ENCODE measurements around the gene NAP1L4. TPM values are rescaled to one million over a fixed set of nuclear protein-coding genes. Genes with fewer than 3 reads are reported as not detected.

The NAP1L4 gene
- total RNA-seq, 2 experiments from 2014 or later: 346 to 363 TPM

DNA sequence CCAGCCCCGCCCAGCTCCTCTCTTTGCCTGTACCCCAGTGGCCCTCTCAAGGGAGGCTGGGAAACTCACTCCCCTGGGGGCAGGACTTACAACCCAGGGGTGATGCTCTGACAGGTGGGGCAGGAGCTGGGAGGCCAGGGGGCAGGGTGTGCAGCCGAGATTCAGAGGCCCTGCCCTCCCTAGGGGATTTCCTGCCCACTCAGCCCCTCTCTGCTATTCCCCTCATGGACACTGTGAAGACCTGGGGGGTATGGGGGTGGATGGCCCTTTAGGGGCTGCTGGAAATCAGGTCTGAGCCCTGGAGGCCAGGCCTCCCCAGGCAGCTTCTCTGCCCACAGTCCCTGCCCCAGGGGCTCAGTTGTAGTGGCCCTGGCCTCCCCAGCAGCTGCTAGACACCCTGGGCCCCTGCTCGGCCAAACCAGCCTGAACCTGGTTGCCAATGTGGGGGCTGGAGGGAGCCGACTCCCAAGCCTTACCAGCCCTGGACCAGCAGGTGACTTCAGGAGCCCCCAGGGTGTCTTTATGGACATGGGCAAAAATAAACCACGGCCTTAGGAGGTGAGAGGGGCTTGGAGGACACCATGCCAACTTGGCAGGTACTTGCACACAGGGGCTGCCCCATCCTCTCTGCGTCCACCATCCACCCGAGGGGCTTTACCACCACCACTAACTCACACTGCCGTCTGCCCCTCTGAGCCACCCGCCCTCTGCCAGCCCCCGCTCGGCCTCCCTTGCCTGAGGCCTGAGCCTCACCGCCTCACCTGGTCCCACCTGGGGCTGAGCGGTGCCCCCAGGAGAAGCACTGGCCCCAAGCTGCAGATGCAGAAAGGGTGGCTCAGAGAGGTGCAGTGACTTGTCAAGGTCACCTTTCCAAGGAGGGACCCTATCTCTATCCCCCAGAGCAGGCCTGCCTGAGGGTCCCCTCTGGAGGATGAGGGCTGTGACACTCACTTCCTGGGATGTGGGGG, 60.1 kb downstream of the NAP1L4 start:
- POLR2A ChIA-PET: interaction anchor here (0.7 to 2.1 kb wide), 3 partner anchors 10 to 60 kb away, joined by 3 to 5 read pairs (median 4); partner anchors contain the start of gene NAP1L4
- H3K4me3 Mint-ChIP-seq: no peak overlapping the region
- H3K27me3 Mint-ChIP-seq: peaks cover 24% of the 10 kb centered on the region
- H3K36me3 Mint-ChIP-seq: no peaks in the 10 kb centered on the region
- ATAC-seq (ENCODE audit: low read depth): no peak
- H3K9me3 Mint-ChIP-seq: no peaks in the 10 kb centered on the region
- peak overlapping the region; percentile 56 for H3K27ac Mint-ChIP-seq
- DNase-seq: no peak
- H3K4me1 Mint-ChIP-seq: peaks cover 32% of the 10 kb centered on the region

DNA sequence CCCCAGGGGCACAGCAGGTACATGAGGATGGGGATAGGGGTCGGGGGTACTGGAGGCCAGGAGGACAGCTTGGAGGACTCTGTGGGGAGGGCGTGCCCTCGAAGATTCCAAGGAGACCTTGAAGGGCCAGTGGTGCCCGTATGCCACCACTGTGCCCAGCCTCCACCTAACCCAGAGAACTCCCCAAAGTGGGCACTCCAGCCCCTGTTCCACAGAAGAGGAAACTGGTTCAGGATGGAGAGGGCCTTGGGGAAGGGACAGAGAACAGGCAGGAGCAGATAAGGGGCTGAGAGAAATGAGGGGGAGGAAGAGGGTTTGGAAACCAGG, 60.7 kb downstream of the NAP1L4 start:
- no peak overlapping the region for H3K4me3 Mint-ChIP-seq

GRCh38 chr11:2930704-2931419, 61.3 kb downstream of the NAP1L4 start:
- no peaks in the 10 kb centered on the region for H3K9me3 Mint-ChIP-seq
- peaks cover 32% of the 10 kb centered on the region for H3K4me1 Mint-ChIP-seq
- H3K36me3 Mint-ChIP-seq: no peaks in the 10 kb centered on the region
- peak overlapping the region; percentile 85 for H3K4me3 Mint-ChIP-seq
- H3K27ac Mint-ChIP-seq: peak overlapping the region; percentile 71
- POLR2A ChIA-PET: interaction anchor here (2.1 to 3.7 kb wide), 5 partner anchors 17 to 397 kb away, joined by 5 to 21 read pairs (median 10); a partner anchor contains a TSS
- H3K27me3 Mint-ChIP-seq: peaks cover 25% of the 10 kb centered on the region
- peak; percentile 20 for ATAC-seq (ENCODE audit: low read depth)
- DNase-seq: peak; percentile 71

More for the DNA sequence above, 60.7 kb downstream of the NAP1L4 start:
- ATAC-seq (ENCODE audit: low read depth): no peak
- POLR2A ChIA-PET: interaction anchor here (0.7 to 2.1 kb wide), 2 partner anchors 10 to 16 kb away, joined by 3 to 5 read pairs; no protein-coding TSS in a partner anchor
- no peaks in the 10 kb centered on the region for H3K9me3 Mint-ChIP-seq
- H3K36me3 Mint-ChIP-seq: no peaks in the 10 kb centered on the region
- H3K27ac Mint-ChIP-seq: no peak overlapping the region
- no peak for DNase-seq
- H3K4me1 Mint-ChIP-seq: peaks cover 32% of the 10 kb centered on the region
- peaks cover 25% of the 10 kb centered on the region for H3K27me3 Mint-ChIP-seq

GRCh38 chr11:2929950-2930703, 62.0 kb downstream of the NAP1L4 start:
- DNase-seq (no peak), ATAC-seq (ENCODE audit: low read depth) (peak; percentile 8)
- Mint-ChIP-seq H3K9me3 (no peaks in the 10 kb centered on the region), H3K4me1 (peaks cover 32% of the 10 kb centered on the region), H3K27me3 (peaks cover 25% of the 10 kb centered on the region), H3K4me3 (peak overlapping the region; percentile 85), H3K27ac (peak overlapping the region; percentile 71), H3K36me3 (no peaks in the 10 kb centered on the region)
- POLR2A ChIA-PET: interaction anchor here (2.1 to 3.7 kb wide), 5 partner anchors 17 to 397 kb away, joined by 5 to 21 read pairs (median 10); a partner anchor contains a TSS

GRCh38 chr11:2929531-2929949, 62.6 kb downstream of the NAP1L4 start:
- ATAC-seq (ENCODE audit: low read depth): no peak
- peaks cover 25% of the 10 kb centered on the region for H3K27me3 Mint-ChIP-seq
- peak overlapping the region; percentile 85 for H3K4me3 Mint-ChIP-seq
- H3K36me3 Mint-ChIP-seq: no peaks in the 10 kb centered on the region
- peak overlapping the region; percentile 56 for H3K27ac Mint-ChIP-seq
- H3K9me3 Mint-ChIP-seq: no peaks in the 10 kb centered on the region
- H3K4me1 Mint-ChIP-seq: peaks cover 32% of the 10 kb centered on the region
- POLR2A ChIA-PET: interaction anchor here (1.2 to 3.7 kb wide), 5 partner anchors 9 to 396 kb away, joined by 4 to 21 read pairs (median 10); a partner anchor contains a TSS
- no peak for DNase-seq

- Mint-ChIP-seq H3K4me1 (peaks cover 31% of the 10 kb centered on the region), H3K27ac (peak within 1 kb of the TSS; percentile 56), H3K4me3 (peak within 1 kb of the TSS; percentile 85), H3K36me3 (no peaks in the 10 kb centered on the region), H3K9me3 (no peaks in the 10 kb centered on the region), H3K27me3 (peaks cover 25% of the 10 kb centered on the region)
- POLR2A ChIA-PET: interaction anchor here (1.2 to 3.7 kb wide), 6 partner anchors 9 to 395 kb away, joined by 4 to 21 read pairs (median 8); a partner anchor contains a TSS
- peak; percentile 35 for ATAC-seq (ENCODE audit: low read depth)
- peak; percentile 69 for DNase-seq
Measured at GRCh38 chr11:2928605-2929530, 63.3 kb downstream of the NAP1L4 start, which contains the start of gene PHLDA2. Gene PHLDA2, minus strand, starts transcription at chr11:2929420. Its CDS starts 56 bp downstream, at chr11:2929364.

DNA sequence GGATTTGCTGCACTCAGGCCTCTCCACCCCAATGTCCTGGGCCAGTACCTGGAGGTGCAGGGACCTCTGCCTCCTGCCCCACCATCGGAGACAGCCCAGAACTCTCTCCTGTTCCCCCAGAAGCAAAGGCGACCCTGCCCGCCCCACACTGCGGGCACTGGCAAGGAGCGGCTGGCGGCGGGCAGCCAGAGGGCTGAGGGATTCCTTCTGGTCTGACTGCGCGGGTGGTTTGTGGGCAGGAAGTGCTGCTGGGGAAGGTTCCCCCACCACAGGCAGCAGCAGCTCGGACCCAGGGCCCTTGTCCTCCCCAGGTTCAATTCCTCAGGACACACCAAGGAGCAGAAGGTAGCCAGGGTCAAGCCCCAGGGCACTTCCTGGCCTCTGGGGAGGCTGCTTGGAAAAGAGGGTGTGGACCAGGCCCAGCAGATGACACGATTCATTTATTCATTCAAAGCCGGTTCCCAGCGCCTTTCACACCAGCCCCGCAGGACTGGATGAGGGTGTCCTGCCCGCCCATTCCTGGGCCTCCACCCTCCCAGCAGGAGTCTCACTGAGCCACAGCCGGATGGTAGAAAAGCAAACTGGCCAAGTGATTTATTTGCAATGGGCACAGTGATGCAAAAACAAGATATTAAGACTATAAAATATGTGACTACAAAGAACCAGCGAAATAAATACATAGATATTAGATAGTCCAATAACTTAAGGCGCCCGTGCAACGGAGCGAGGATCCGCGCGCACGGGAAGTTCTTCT, 64.1 kb downstream of the NAP1L4 start:
- Mint-ChIP-seq H3K27me3 (peaks cover 25% of the 10 kb centered on the region), H3K4me1 (peaks cover 23% of the 10 kb centered on the region), H3K27ac (no peak overlapping the region), H3K9me3 (no peaks in the 10 kb centered on the region), H3K36me3 (no peaks in the 10 kb centered on the region), H3K4me3 (peak overlapping the region; percentile 52)
- no peak for ATAC-seq (ENCODE audit: low read depth)
- no peak for DNase-seq
- POLR2A ChIA-PET: interaction anchor here (1.2 to 3.7 kb wide), 5 partner anchors 8 to 395 kb away, joined by 4 to 21 read pairs (median 10); a partner anchor contains a TSS

GRCh38 chr11:2927121-2927800, 64.9 kb downstream of the NAP1L4 start:
- Mint-ChIP-seq H3K4me3 (no peak overlapping the region), H3K27me3 (peaks cover 25% of the 10 kb centered on the region), H3K9me3 (no peaks in the 10 kb centered on the region), H3K27ac (no peak overlapping the region), H3K36me3 (no peaks in the 10 kb centered on the region), H3K4me1 (peaks cover 18% of the 10 kb centered on the region)
- POLR2A ChIA-PET: interaction anchor here (0.7 to 3.7 kb wide), 2 partner anchors 35 kb away, joined by 4 to 21 read pairs; no protein-coding TSS in a partner anchor
- ATAC-seq (ENCODE audit: low read depth) (no peak), DNase-seq (no peak)

DNA sequence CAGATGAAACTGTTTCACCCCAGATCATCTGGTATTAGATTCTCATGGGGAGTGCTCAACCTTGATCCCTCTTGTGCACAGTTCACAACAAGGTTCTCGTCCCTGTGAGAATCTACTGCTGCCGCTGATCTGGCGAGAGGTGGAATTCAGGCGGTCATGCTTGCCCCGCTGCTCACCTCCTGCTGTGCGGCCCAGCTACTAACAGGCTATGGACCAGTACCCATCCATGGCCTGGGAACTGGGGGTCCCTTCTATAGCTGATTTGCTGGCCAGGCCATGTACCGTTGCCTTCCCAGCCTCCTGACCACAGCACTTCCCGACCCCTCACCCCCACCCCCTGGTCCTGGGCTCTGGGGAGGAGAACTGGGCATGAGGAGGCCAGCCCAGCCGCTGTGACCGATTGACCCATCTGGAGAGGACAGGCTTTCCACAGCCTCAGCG, 65.5 kb downstream of the NAP1L4 start:
- ATAC-seq (ENCODE audit: low read depth): no peak
- H3K4me3 Mint-ChIP-seq: no peak overlapping the region
- DNase-seq: no peak
- POLR2A ChIA-PET: interaction anchor here (0.7 kb wide), 1 partner anchor 34 kb away, joined by 4 read pairs; no protein-coding TSS in a partner anchor
- H3K27me3 Mint-ChIP-seq: peaks cover 25% of the 10 kb centered on the region
- no peaks in the 10 kb centered on the region for H3K36me3 Mint-ChIP-seq
- no peak overlapping the region for H3K27ac Mint-ChIP-seq
- H3K4me1 Mint-ChIP-seq: peaks cover 18% of the 10 kb centered on the region
- H3K9me3 Mint-ChIP-seq: no peaks in the 10 kb centered on the region

DNA sequence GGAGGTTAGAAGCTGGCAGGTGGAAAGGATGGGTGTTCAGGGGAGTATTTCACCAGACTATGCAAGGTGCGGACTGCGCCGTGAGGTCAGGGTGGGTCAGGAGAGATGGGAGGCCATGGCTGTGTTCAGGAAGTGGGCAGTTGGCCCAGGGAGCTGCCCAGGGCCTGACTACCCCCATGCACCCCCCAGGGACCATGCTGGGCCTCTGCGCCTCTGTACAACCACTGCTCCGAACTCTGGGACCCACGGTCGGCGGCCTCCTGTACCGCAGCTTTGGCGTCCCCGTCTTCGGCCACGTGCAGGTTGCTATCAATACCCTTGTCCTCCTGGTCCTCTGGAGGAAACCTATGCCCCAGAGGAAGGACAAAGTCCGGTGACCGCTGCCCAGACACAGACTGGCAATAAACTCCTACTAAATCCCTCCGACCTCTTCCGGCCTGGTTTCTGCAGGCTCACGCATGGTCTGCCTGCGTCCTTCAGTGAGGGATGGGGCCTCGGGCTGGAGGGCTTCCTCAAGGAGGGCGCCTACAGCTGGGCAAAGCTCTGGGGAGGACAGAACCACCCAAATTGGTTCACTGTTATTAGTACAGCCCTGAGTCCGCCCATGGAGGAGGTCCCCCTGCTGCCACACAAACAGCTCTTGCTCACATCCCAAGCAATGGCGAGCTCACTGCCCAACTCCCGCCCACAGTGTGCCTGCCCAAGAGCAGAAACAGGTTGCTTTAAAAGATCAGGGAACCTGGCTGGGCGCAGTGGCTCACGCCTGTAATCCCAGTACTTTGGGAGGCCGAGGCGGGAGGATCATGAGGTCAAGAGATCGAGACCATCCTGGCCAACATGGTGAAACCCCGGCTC, 67.1 kb downstream of the NAP1L4 start:
- Mint-ChIP-seq H3K36me3 (no peaks in the 10 kb centered on the region), H3K27ac (no peak overlapping the region), H3K4me1 (peaks cover 14% of the 10 kb centered on the region), H3K9me3 (no peaks in the 10 kb centered on the region), H3K27me3 (peaks cover 21% of the 10 kb centered on the region), H3K4me3 (no peak overlapping the region)
- no peak for DNase-seq
- no peak for ATAC-seq (ENCODE audit: low read depth)
- POLR2A ChIA-PET: interaction anchor here (0.6 to 1.2 kb wide), 2 partner anchors 22 to 942 kb away, joined by 3 read pairs; no protein-coding TSS in a partner anchor

All from activated naive CD8-positive, alpha-beta T cell treated with anti-CD3 and anti-CD28 coated beads, Interleukin-2, amount 10 ng/mL, durations not matched to agents 7 days and 5 days (primary cell).